Activated CD4-positive, alpha-beta T cell treated with anti-CD3 and anti-CD28 coated beads for 36 hours (primary cell): ENCODE measurements around the gene KRTAP10-10. TPM values are rescaled to one million over a fixed set of nuclear protein-coding genes. Genes with fewer than 3 reads are reported as not detected.
A peak's percentile ranks its signal among the peaks of the same experiment; 100 is the strongest.
"Not testable (repeated sequence)": the region's sequence is repeated elsewhere in the genome, so short reads cannot be mapped to it uniquely, and the experiment has no call there.

ENCODE experiments used
- ATAC-seq: fragments of 200-7000 bp; cut with Tn5 transposase; one replicate; pipeline ENCODE4 v1.10.0; 2021; ENCODE audit warnings: mild to moderate bottlenecking, moderate library complexity
- CTCF ChIA-PET: fragments of 350-600 bp; sonication (Branson Sonifier 250); formaldehyde crosslinking; loops from one replicate; lab custom pipeline; 2021; ENCODE audit warnings: antibody characterized with exemption; lab: Charles Lee
- POLR2A ChIA-PET: fragments of 350-600 bp; sonication (Branson Sonifier 250); formaldehyde crosslinking; loops from one replicate; lab custom pipeline; 2021; ENCODE audit warnings: antibody characterized with exemption, inconsistent platforms; lab: Charles Lee
- DNase-seq: peaks from one replicate; pipeline ENCODE4 v3.0.0-alpha.2; 2020
- H3K27ac Mint-ChIP-seq: one replicate; pipeline ENCODE4 v1.8.0; 2021; ENCODE audit warnings: mixed read lengths
- H3K27me3 Mint-ChIP-seq: one replicate; pipeline ENCODE4 v1.8.0; 2021; ENCODE audit warnings: mixed read lengths
- H3K36me3 Mint-ChIP-seq: one replicate; pipeline ENCODE4 v1.8.0; 2021; ENCODE audit warnings: low read depth, mixed read lengths
- H3K4me1 Mint-ChIP-seq: one replicate; pipeline ENCODE4 v1.8.0; 2021; ENCODE audit warnings: mixed read lengths
- H3K4me3 Mint-ChIP-seq: one replicate; pipeline ENCODE4 v1.8.0; 2021; ENCODE audit warnings: mild to moderate bottlenecking, moderate library complexity, mixed read lengths
- H3K9me3 Mint-ChIP-seq: one replicate; pipeline ENCODE4 v1.8.0; 2021; ENCODE audit warnings: low read depth, mixed read lengths
- intact Hi-C, 2 experiments: fragments of 100-400 bp; cut with DNase I in 1 of 2; cut with micrococcal nuclease in 1 of 2; formaldehyde crosslinking; loops; one replicate each; pipeline versions ENCODE4 v1.14.2 to v1.15.1; 2022 to 2024; cut with DNase I, micrococcal nuclease
- total RNA-seq, 2 experiments: library from RNA; stranded (reverse); gene quantifications; one replicate each; pipeline ENCODE4 v1.2.3, GENCODE V29; 2021

KRTAP10-10 gene
- total RNA-seq, 2 experiments from 2014 or later, result not detected

DNA sequence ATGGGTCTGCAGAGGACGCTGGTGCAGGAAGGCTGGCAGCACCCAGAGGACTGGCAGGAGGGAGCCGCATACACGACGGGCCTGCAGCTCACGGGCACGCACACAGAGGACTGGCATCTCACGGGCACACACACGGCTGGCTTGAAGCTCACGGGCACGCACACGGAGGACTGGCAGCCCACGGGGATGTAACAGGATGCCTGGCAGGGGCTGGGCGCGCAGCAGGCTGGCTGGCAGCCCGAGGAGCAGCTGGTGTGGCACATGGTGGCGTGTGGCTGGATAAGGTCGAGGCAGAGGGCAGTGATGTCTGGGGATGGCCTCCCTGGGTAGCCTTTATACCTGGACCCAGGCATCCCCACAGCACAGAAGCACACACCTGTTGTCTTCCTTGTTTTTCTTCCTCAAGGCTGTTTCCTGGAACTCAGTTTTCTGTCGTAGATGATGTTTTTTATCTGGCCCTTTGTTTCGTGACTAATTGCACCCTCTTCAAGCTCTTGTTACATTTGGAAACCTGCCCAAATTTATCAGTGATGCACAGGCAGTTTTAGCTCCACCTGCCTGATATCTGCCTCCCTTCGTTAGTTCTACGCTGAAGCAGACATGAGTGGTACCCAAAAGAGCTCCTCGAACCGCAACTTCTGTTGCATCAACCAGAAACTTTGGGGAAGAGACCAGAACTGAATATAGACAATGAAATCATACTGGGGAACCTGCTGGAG is 44.9 kb downstream of the KRTAP10-10 start, which contains the start of gene KRTAP12-1:
Gene KRTAP12-1 (minus strand): TSS at position 303 of the 719 bp plus-strand sequence. CDS start 40 bp downstream, at position 263.
- POLR2A ChIA-PET, result no interaction called here
- no peaks in the 10 kb centered on the region for H3K36me3 Mint-ChIP-seq
- DNase-seq (no peak), ATAC-seq (no peak)
- H3K4me3 Mint-ChIP-seq, result no peak within 1 kb of the TSS
- intact Hi-C loops, result no loop called here
- peaks cover 7% of the 10 kb centered on the region for H3K4me1 Mint-ChIP-seq
- no peaks in the 10 kb centered on the region for H3K9me3 Mint-ChIP-seq
- CTCF ChIA-PET, result no interaction called here
- no peak within 1 kb of the TSS for H3K27ac Mint-ChIP-seq
- peaks cover 9% of the 10 kb centered on the region for H3K27me3 Mint-ChIP-seq

DNA sequence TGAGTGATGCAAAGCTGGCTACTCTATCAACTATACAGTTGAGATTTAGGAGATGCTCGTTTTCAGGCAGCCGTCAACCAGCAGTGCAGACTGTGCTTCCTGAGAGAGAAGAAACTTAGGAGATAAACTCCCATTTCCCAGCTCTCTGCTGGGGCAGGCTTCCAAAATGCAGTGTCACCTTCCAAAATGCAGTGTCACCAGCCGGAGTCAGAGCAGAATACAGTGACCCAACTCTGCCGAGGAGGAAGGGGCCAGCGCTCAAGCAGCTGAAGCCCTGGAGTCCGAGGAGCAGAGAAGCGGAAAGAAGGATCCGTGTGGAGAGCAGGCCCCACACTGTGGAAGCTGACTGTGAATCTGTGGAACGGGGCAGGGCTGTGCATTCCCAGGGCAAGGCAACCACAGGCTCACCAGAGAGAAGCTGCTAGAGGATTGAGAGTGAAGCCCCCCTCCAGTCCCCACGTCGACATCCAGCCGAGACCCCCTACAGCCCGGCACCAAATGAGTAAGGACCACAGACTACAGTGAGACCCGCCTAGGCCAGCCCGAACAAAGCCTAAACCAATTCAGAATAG is 45.5 kb downstream of the KRTAP10-10 start:
- Mint-ChIP-seq H3K27ac (no peak overlapping the region), H3K9me3 (no peaks in the 10 kb centered on the region), H3K36me3 (no peaks in the 10 kb centered on the region), H3K4me3 (no peak overlapping the region), H3K4me1 (peaks cover 7% of the 10 kb centered on the region), H3K27me3 (peaks cover 9% of the 10 kb centered on the region)
- intact Hi-C loops, result no loop called here
- ChIA-PET CTCF (no interaction called here), POLR2A (no interaction called here)
- ATAC-seq, result no peak
- DNase-seq, result no peak

DNA sequence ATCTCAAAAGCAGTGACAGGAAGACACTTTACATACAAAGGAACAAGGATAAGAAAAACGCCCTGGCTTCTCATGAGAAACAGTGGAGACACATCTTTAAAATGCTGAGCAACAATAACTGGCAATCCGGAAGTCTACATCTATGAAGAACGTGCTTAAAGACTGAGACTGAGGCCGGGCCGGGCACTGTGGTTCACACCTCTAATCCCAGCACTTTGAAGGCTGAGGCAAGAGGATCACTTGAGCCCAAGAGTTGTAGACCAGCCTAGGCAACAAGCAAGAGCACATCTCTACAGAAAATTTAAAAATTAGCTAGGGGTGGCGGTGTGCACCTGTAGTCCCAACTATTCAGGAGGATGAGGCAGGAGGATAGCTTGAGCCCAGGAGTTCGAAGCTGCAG is 46.9 kb downstream of the KRTAP10-10 start:
- intact Hi-C loops, result no loop called here
- H3K9me3 Mint-ChIP-seq, result no peaks in the 10 kb centered on the region
- H3K36me3 Mint-ChIP-seq, result no peaks in the 10 kb centered on the region
- peaks cover 7% of the 10 kb centered on the region for H3K4me1 Mint-ChIP-seq
- H3K27me3 Mint-ChIP-seq, result peaks cover 9% of the 10 kb centered on the region
- ChIA-PET POLR2A (no interaction called here), CTCF (interaction anchor here (0.6 kb wide), 1 partner anchor 104 kb away, joined by 3 read pairs; no protein-coding TSS in a partner anchor)
- no peak overlapping the region for H3K4me3 Mint-ChIP-seq
- ATAC-seq, result no peak
- no peak for DNase-seq
- no peak overlapping the region for H3K27ac Mint-ChIP-seq

DNA sequence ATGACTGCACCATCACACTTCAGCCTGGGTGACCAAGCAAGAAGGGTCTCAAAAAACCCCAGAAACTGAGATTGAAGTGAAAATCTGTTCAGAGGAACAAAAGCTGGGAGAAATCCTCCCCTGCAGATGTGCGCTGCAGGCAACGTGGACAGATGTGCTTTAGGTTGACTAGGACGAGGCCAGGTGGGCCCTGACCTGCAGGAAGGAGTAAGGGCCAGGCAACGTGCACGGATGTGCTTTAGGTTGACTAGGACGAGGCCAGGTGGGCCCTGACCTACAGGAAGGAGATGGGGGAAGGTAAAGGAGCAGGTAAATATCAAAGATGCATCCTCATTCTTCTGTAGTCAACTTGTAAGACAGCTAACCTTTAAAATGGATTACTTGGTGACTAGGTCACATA is 47.3 kb downstream of the KRTAP10-10 start:
- ChIA-PET CTCF (interaction anchor here (0.6 to 0.7 kb wide), 2 partner anchors 105 to 316 kb away, joined by 3 read pairs; no protein-coding TSS in a partner anchor), POLR2A (no interaction called here)
- ATAC-seq, result no peak
- intact Hi-C loops, result no loop called here
- Mint-ChIP-seq H3K9me3 (no peaks in the 10 kb centered on the region), H3K4me3 (no peak overlapping the region), H3K36me3 (no peaks in the 10 kb centered on the region), H3K27me3 (peaks cover 9% of the 10 kb centered on the region), H3K4me1 (peaks cover 7% of the 10 kb centered on the region), H3K27ac (no peak overlapping the region)
- no peak for DNase-seq

DNA sequence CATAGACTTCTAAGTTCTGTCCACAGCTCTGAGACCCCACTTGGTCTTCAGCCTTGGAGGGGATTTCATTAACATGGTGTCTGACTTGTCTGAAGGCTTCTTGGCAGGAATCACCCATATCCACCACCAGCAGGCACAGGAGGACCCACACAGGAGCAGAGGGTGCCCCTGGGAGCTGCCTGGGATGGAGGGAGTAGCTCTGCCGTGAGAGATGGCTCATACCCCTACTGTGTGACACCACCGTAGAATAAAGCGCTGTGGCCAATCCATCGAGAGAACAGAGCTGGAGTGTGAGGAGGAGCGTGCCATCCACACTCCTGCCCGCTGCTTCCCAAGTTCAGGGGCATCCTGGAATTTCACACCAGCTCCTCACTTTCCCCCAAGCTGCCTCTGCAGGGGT is 47.9 kb downstream of the KRTAP10-10 start:
- CTCF ChIA-PET, result interaction anchor here (0.7 kb wide), 1 partner anchor 315 kb away, joined by 3 read pairs; no protein-coding TSS in a partner anchor
- ATAC-seq, DNase-seq, H3K36me3 Mint-ChIP-seq, intact Hi-C loops, H3K27me3 Mint-ChIP-seq, H3K4me1 Mint-ChIP-seq, H3K4me3 Mint-ChIP-seq, POLR2A ChIA-PET, H3K9me3 Mint-ChIP-seq, H3K27ac Mint-ChIP-seq: not testable (repeated sequence)

DNA sequence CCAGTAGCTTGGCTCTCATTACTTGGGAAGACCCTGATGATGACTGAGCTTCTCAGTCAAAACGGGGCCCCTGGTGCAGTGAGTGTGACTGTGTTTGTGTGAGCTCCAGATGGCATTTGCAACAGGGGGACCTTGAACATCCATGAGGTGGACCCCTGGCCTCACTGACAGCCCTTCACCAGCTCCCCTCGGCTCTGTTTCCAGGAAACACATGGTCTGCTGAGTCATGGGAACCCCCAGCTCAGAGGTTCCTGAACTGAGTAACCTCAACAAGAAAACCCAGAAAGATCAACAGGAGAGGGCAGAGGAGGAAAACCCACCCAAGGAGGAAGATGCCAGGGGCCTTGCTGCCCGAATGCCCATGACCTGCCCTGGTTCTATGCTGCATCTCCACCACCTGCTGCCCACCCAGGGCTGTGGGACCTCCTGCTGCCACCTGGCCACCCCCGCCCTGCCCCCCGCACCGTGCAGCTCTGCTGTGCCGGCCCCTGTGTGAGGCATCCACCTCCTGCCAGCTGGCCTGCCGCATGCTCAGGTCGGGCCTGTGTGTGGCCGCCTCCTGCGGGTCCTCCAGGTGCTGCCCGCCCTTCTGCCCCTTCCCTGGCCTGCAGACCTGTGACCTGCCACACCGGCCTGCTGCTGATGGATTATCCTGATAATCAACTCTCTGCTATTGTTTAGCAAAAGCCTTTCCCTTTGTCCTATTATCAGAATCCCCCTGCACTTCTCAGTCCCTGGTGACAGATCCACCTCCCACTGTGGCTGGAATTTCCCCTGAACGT is 49.0 kb downstream of the KRTAP10-10 start:
- ATAC-seq (peak; percentile 47), DNase-seq (no peak)
- intact Hi-C loops, result no loop called here
- H3K27me3 Mint-ChIP-seq, result peaks cover 9% of the 10 kb centered on the region
- ChIA-PET POLR2A (no interaction called here), CTCF (interaction anchor here (0.8 kb wide), 1 partner anchor 9 kb away, joined by 3 read pairs; no protein-coding TSS in a partner anchor)
- peaks cover 9% of the 10 kb centered on the region for H3K4me1 Mint-ChIP-seq
- no peak overlapping the region for H3K27ac Mint-ChIP-seq
- H3K36me3 Mint-ChIP-seq, result no peaks in the 10 kb centered on the region
- H3K9me3 Mint-ChIP-seq, result no peaks in the 10 kb centered on the region
- H3K4me3 Mint-ChIP-seq, result no peak overlapping the region

DNA sequence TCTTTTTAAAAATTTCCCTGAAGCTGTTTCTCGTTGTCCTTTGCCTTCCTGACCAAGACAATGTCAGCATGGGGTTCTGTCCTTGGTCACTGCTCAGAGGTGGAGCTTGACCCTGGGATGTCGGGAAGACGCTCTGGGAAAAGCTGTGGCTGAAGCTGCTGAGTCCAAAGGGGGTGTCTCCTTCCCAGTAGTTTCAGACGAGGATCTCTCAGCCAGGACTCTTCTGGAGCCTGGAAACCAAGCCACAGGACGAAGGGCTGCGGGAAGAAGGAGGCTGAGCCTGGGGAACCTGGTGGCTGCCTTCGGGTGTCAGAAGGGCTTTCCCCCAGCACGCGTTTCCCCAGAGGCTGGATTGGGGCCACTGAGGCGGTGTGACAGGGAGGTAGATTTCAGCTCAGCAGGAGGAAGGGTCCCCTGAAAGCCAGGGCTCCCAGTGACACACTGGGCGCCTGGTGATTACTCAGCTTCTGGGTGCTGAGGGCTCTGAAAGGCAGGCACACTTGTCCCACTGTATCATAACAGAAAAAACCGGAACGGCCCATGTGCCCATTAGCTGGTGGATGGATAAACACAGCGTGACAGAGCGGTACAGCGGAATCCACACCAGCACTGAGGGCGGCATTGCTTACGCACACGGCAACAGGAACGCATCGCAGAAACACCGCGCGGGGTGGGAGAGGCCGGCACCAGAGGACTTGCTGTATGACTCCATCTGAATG is 49.8 kb downstream of the KRTAP10-10 start:
- DNase-seq (no peak), ATAC-seq (no peak)
- Mint-ChIP-seq H3K27me3 (peaks cover 9% of the 10 kb centered on the region), H3K27ac (peak overlapping the region; percentile 24), H3K4me1 (peaks cover 14% of the 10 kb centered on the region), H3K9me3 (no peaks in the 10 kb centered on the region), H3K36me3 (no peaks in the 10 kb centered on the region), H3K4me3 (no peak overlapping the region)
- POLR2A ChIA-PET, result no interaction called here
- intact Hi-C loops, result no loop called here
- CTCF ChIA-PET, result no interaction called here

DNA sequence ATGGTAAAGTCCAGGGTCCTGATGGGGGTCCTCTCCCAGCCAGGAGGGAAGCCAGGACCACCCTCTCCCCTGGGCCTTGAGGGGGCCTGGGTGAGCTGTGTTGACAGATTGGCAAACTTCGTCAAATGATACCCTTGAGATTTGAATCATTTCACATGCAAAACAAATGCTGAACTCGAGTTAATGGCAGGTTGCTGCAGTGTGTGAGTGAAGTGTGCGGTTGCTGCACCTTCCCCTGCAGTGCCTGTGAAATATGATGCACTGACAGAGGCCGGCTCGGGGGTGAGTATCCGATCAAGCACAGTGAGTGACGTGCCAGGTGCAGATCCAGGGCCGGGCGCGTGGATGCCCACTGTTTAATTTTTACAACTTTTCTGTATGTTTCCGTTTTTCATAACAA is 50.5 kb downstream of the KRTAP10-10 start:
- peaks cover 9% of the 10 kb centered on the region for H3K27me3 Mint-ChIP-seq
- ChIA-PET POLR2A (no interaction called here), CTCF (no interaction called here)
- no peak overlapping the region for H3K4me3 Mint-ChIP-seq
- intact Hi-C loops, result no loop called here
- peaks cover 5% of the 10 kb centered on the region for H3K9me3 Mint-ChIP-seq
- H3K4me1 Mint-ChIP-seq, result peaks cover 14% of the 10 kb centered on the region
- DNase-seq (no peak), ATAC-seq (no peak)
- no peaks in the 10 kb centered on the region for H3K36me3 Mint-ChIP-seq
- no peak overlapping the region for H3K27ac Mint-ChIP-seq

Other genes starting within 250 kb of the KRTAP10-10 start
- gene LRRC3, start 181.8 kb upstream of the KRTAP10-10 start, total RNA-seq, result 1 to 10 TPM; 2.7 to 2.9 TPM
- not detected for gene KRTAP10-1, start 97.2 kb upstream of the KRTAP10-10 start, total RNA-seq
- not detected for gene KRTAP10-2, start 85.9 kb upstream of the KRTAP10-10 start, total RNA-seq
- not detected for gene KRTAP10-3, start 78.6 kb upstream of the KRTAP10-10 start, total RNA-seq
- gene KRTAP10-4, start 63.6 kb upstream of the KRTAP10-10 start, total RNA-seq, result not detected
- gene KRTAP10-5, start 56.8 kb upstream of the KRTAP10-10 start, total RNA-seq, result not detected
- gene KRTAP10-6, start 44.9 kb upstream of the KRTAP10-10 start, total RNA-seq, result not detected
- not detected for gene KRTAP10-7, start 36.8 kb upstream of the KRTAP10-10 start, total RNA-seq
- not detected for gene KRTAP10-8, start 25.3 kb upstream of the KRTAP10-10 start, total RNA-seq
- gene KRTAP10-9, start 10.3 kb upstream of the KRTAP10-10 start, total RNA-seq, result not detected
- not detected for gene KRTAP10-11, start 9.1 kb downstream of the KRTAP10-10 start, total RNA-seq
- not detected for gene KRTAP12-4, start 17.3 kb downstream of the KRTAP10-10 start, total RNA-seq
- gene KRTAP12-3, start 20.6 kb downstream of the KRTAP10-10 start, total RNA-seq, result not detected
- not detected for gene KRTAP12-2, start 29.6 kb downstream of the KRTAP10-10 start, total RNA-seq
- gene KRTAP12-1, start 44.8 kb downstream of the KRTAP10-10 start, total RNA-seq, result not detected
- gene KRTAP10-12, start 59.8 kb downstream of the KRTAP10-10 start, total RNA-seq, result not detected
- not detected for gene TSPEAR, start 74.2 kb downstream of the KRTAP10-10 start, total RNA-seq
- gene UBE2G2, start 164.5 kb downstream of the KRTAP10-10 start, total RNA-seq, result 100 to 1,000 TPM; 103 to 121 TPM
- gene SUMO3, start 180.7 kb downstream of the KRTAP10-10 start, total RNA-seq, result 10 to 100 TPM; 83.4 to 84.9 TPM
- 10 to 100 TPM; 34.8 to 44.3 TPM for gene PTTG1IP, start 236.3 kb downstream of the KRTAP10-10 start, total RNA-seq